ENCODE data around the gene SARM1.

The SARM1 gene

DNA sequence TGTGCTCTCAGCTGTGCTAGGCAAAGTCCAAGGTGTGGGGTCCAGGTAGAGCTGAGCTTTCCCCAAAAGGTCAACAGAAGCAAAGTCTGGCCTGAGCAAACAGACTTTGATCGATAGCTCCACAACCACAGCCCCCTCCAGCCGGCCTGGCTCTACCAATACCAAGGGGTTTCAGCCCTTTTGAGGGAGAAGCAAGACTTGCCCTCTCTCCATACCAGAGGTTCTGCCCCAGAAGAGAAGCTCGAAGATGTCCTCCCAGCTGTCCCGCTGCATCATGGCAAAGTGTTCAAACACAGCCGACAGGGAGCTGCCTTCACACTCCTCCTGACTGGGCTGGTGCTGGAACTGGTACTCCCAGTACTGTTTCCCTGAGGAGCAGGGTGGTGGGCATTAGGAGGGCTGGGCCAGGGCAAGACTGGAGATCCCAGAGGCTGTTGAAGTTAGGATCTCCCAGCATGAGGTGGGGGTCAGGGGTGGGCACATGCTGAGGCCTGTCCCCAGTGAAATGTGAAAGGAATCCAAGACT is 3.1 kb upstream of the SARM1 start:
- TF ChIP-seq, protein P1, sequence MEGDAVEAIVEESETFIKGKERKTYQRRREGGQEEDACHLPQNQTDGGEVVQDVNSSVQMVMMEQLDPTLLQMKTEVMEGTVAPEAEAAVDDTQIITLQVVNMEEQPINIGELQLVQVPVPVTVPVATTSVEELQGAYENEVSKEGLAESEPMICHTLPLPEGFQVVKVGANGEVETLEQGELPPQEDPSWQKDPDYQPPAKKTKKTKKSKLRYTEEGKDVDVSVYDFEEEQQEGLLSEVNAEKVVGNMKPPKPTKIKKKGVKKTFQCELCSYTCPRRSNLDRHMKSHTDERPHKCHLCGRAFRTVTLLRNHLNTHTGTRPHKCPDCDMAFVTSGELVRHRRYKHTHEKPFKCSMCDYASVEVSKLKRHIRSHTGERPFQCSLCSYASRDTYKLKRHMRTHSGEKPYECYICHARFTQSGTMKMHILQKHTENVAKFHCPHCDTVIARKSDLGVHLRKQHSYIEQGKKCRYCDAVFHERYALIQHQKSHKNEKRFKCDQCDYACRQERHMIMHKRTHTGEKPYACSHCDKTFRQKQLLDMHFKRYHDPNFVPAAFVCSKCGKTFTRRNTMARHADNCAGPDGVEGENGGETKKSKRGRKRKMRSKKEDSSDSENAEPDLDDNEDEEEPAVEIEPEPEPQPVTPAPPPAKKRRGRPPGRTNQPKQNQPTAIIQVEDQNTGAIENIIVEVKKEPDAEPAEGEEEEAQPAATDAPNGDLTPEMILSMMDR (IDR thresholded peaks at IDR 0.05; ENCODE audit: insufficient read depth, low read depth, low read length, missing control alignments), result no peak
- H3K4me3 ChIP-seq (ENCODE audit: low read length), result no peak overlapping the region
- DNase-seq (ENCODE audit: low read depth), result no peak

DNA sequence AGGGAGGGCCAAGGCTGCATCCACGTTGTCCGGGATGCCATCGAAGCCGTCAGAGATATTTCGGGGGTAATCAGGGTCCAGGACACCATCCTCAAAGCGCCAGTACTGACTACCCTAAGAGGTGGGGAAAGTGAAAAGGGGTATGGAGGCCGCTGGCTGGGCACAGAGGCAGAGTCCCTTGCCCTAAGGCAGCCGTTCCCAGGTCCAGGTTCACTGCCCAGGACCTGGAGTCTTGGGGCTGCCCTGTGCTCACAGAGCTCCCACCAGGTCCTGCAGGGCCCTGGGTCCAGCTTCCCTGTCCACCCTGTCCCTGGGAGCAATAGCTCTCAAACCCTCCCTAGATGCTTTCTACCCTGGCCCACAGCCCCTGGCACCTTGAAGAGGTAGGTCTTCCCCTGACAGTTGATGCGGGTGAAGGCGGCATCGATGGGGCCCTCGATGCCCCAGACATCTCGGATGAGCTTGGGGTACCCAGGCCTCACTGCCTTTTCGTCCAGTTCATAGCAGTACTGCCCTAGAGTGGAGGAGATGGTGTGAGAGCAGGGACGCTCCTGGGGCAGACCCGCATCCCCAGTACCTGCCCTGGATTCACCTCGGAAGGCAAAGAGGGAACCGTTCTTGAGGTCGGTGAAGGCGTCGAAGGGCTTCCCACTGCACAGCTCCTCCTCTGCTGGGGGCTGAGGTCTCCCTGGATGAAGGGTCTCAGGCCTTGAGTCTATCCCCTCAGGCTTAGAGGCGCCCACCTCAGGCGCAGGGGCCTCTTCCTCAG is 2.4 kb upstream of the SARM1 start:
- no peak overlapping the region for H3K4me3 ChIP-seq (ENCODE audit: low read length)
- TF ChIP-seq, protein P1 (IDR thresholded peaks at IDR 0.05; ENCODE audit: insufficient read depth, low read depth, low read length, missing control alignments), result no peak
- DNase-seq (ENCODE audit: low read depth), result no peak

DNA sequence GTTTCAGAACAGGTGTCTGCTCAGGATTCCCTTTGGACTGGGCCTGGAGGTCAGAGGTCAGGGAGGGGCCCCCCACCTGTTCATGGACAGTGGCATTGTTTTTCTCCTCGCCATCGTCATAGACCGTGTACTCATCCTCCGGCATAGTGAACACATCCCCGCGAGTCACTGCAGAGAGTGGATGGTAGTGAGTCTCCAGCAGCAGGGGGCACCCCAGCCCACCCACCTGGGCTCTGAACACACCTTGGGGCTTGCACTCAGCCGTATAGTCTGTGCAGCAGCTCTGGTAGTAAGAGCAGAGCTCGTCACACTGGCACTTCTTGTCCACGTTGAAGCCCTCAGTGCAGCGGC is 1.8 kb upstream of the SARM1 start:
- TF ChIP-seq, protein P1 (IDR thresholded peaks at IDR 0.05; ENCODE audit: insufficient read depth, low read depth, low read length, missing control alignments), result no peak
- H3K4me3 ChIP-seq (ENCODE audit: low read length), result no peak overlapping the region
- no peak for DNase-seq (ENCODE audit: low read depth)

DNA sequence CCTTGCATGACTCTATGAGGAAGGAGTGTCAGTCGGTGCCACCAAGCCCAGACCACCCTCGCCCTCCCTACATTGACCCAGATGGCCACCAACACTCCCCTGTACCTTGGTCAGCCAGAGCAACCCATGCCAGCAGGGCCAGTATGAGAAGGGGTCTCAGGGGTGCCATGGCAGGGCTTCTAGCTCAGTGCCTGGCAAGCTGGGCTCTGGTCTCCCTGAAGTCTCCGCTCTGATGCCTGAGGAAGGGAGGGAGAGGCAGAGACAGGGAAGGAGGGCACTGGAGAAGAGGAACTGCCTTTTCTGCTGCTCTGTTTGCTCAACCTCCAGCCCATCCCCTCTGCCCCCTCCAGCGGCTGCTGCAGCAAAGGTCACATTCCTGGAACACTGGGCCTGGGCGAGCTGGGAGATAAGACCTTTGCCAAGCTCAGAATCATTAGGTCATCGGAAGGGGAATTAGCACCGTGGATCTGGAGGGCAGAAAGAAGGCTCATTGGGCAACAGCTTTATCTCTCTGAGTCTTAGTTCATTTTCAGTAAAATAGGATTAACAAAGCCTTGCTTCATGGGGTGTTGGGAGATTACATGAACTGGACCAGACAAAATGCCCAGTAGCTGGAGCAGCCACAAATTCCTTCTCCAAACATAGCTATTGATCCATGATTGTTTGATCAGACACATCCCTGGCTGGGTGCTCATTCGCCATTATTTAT is 1.3 kb upstream of the SARM1 start, which contains the start of gene VTN:
VTN (minus strand) TSS at position 273 of the 709 bp plus-strand sequence; CDS start at position 169, 104 bp downstream.
- no peak within 1 kb of the TSS for H3K4me3 ChIP-seq (ENCODE audit: low read length)
- TF ChIP-seq, protein P1 (IDR thresholded peaks at IDR 0.05; ENCODE audit: insufficient read depth, low read depth, low read length, missing control alignments), result no peak
- DNase-seq (ENCODE audit: low read depth), result no peak

DNA sequence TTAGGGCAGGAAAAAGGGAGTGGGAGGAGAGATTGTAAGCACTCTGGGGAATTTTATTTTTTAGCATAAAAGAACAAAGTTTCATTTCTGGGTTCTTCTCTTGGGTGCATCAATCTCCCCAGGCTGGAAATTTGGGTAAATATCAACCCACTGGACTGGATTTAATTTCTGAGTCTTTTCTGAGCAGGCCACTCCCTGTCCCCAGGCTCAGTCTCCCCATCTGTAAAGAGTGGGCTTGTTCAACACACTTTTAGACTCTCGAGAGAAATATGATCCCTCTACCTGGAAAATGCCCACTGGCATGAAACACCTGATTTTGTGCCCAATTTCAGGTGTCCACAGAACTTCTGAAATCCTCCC is 770 bp upstream of the SARM1 start:
- TF ChIP-seq, protein P1 (IDR thresholded peaks at IDR 0.05; ENCODE audit: insufficient read depth, low read depth, low read length, missing control alignments), result no peak
- no peak for DNase-seq (ENCODE audit: low read depth)
- no peak overlapping the region for H3K4me3 ChIP-seq (ENCODE audit: low read length)

DNA sequence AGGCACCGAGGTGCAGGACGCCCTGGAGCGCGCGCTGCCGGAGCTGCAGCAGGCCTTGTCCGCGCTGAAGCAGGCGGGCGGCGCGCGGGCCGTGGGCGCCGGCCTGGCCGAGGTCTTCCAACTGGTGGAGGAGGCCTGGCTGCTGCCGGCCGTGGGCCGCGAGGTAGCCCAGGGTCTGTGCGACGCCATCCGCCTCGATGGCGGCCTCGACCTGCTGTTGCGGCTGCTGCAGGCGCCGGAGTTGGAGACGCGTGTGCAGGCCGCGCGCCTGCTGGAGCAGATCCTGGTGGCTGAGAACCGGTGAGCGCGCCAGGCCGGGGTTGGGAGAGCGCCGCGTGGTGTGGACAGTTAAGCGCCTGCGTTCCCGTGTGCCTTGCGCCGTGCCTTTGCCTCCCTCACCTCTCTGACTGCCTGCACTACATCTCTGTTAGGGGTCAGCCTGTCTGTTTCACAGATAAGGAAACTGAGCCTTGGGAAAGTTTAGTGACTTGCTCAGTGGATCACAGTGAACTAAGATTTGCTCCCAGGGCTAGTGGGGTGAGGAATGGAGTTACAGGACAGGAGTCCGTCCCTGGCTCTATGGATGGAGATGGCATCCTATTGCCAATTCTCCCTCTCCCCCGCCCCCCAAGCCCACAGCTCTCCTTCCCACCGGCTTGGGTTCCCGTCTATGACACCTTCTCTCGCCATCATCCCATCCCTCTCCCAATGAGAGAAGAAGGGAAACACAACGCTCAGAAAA is 880 bp downstream of the SARM1 start:
- TF ChIP-seq, protein P1 (IDR thresholded peaks at IDR 0.05; ENCODE audit: insufficient read depth, low read depth, low read length, missing control alignments), result no peak
- H3K4me3 ChIP-seq (ENCODE audit: low read length), result no peak overlapping the region
- no peak for DNase-seq (ENCODE audit: low read depth)
